Mesenchymal stem cell (in vitro differentiated cells and primary cell): ENCODE data around the gene KCNJ1.

Experiments
- DNase-seq: peaks from one replicate; pipeline ENCODE4 v3.0.0-alpha.2; 2013
- H2AFZ ChIP-seq: one replicate; pipeline ENCODE4 v1.6.1; 2013; ENCODE audit warnings: low read depth, mild to moderate bottlenecking, control low read depth, inconsistent platforms, low read length, moderate library complexity
- H2AK5ac ChIP-seq: 2 replicates; pipeline ENCODE4 v1.6.1; 2013; ENCODE audit warnings: low read length, moderate library complexity, mild to moderate bottlenecking, inconsistent platforms; ENCODE audit not compliant: severe bottlenecking
- H2BK120ac ChIP-seq: one replicate; pipeline ENCODE4 v1.6.1; 2013; ENCODE audit warnings: low read depth, mild to moderate bottlenecking, inconsistent platforms, low read length, moderate library complexity
- H2BK12ac ChIP-seq, 2 experiments: one replicate each; pipeline ENCODE4 v1.6.1; 2013; ENCODE audit warnings: inconsistent platforms in 2 of 2, low read length in 2 of 2, mild to moderate bottlenecking in 2 of 2, moderate library complexity in 2 of 2, control low read depth in 1 of 2
- H2BK15ac ChIP-seq: one replicate; pipeline ENCODE4 v1.6.1; 2013; ENCODE audit warnings: mild to moderate bottlenecking, low read depth, inconsistent platforms; ENCODE audit not compliant: poor library complexity, severe bottlenecking
- H2BK5ac ChIP-seq: 2 replicates; pipeline ENCODE4 v1.6.1; 2013; ENCODE audit warnings: low read depth, mild to moderate bottlenecking, low read length, control low read depth, inconsistent platforms; ENCODE audit not compliant: poor library complexity, severe bottlenecking
- H3K14ac ChIP-seq, 2 experiments: one replicate each; pipeline ENCODE4 v1.6.1; 2013; ENCODE audit warnings: inconsistent platforms in 2 of 2, low read length in 2 of 2, control low read depth in 1 of 2, mild to moderate bottlenecking in 1 of 2, moderate library complexity in 1 of 2
- H3K18ac ChIP-seq, 2 experiments: one replicate each; pipeline ENCODE4 v1.6.1; 2013; ENCODE audit warnings: inconsistent platforms in 2 of 2, low read length in 2 of 2, control low read depth in 1 of 2, low read depth in 1 of 2, mild to moderate bottlenecking in 1 of 2
- H3K23ac ChIP-seq, 2 experiments: one replicate each; pipeline ENCODE4 v1.6.1; 2013; ENCODE audit warnings: inconsistent platforms in 2 of 2, low read length in 2 of 2, mild to moderate bottlenecking in 2 of 2, moderate library complexity in 2 of 2, control low read depth in 1 of 2
- H3K27ac ChIP-seq: 2 replicates; pipeline ENCODE4 v1.5.1; 2013; ENCODE audit warnings: mild to moderate bottlenecking, moderate library complexity, low read length, control low read depth, inconsistent platforms; ENCODE audit not compliant: poor library complexity, severe bottlenecking
- H3K27me3 ChIP-seq, 2 experiments: 2 replicates each; pipeline versions ENCODE4 v1.6.1 to v1.7.0; 2013; ENCODE audit warnings: low read length in 2 of 2, mild to moderate bottlenecking in 2 of 2, moderate library complexity in 2 of 2, control low read depth in 1 of 2, inconsistent platforms in 1 of 2; ENCODE audit not compliant: control insufficient read depth in 1 of 2, insufficient read depth in 1 of 2
- H3K36me3 ChIP-seq, 2 experiments: 2 replicates each; pipeline versions ENCODE4 v1.6.1 to v1.7.0; 2013; ENCODE audit warnings: low read length in 2 of 2, control low read depth in 1 of 2, inconsistent platforms in 1 of 2, low read depth in 1 of 2, mild to moderate bottlenecking in 1 of 2; ENCODE audit not compliant: insufficient read depth in 2 of 2, control insufficient read depth in 1 of 2
- H3K4ac ChIP-seq, 2 experiments: one replicate each; pipeline ENCODE4 v1.6.1; 2013; ENCODE audit warnings: inconsistent platforms in 2 of 2, low read length in 2 of 2, mild to moderate bottlenecking in 2 of 2, moderate library complexity in 2 of 2, control low read depth in 1 of 2, low read depth in 1 of 2
- H3K4me1 ChIP-seq: 2 replicates; pipeline ENCODE4 v1.6.1; 2013; ENCODE audit warnings: low read depth, low read length, control low read depth; ENCODE audit not compliant: control insufficient read depth, insufficient read depth
- H3K4me2 ChIP-seq: 2 replicates; pipeline ENCODE4 v1.6.1; 2013; ENCODE audit warnings: low read length, mild to moderate bottlenecking, inconsistent platforms; ENCODE audit not compliant: poor library complexity, severe bottlenecking
- H3K4me3 ChIP-seq, 2 experiments: 2 replicates each; pipeline versions ENCODE4 v1.5.1 to v1.7.0; 2013; ENCODE audit warnings: low read length in 2 of 2, mild to moderate bottlenecking in 2 of 2, control low read depth in 1 of 2, low read depth in 1 of 2; ENCODE audit not compliant: insufficient read depth in 1 of 2
- H3K79me1 ChIP-seq: replicated peaks from 2 replicates; pipeline ENCODE4 v1.6.1; 2013; ENCODE audit warnings: mild to moderate bottlenecking, control low read depth, low read length, inconsistent platforms; ENCODE audit not compliant: poor library complexity, severe bottlenecking
- H3K9ac ChIP-seq: 2 replicates; pipeline ENCODE4 v1.7.0; 2013; ENCODE audit warnings: mild to moderate bottlenecking, low read length, moderate library complexity
- H3K9me3 ChIP-seq: 2 replicates; pipeline ENCODE4 v1.7.0; 2013; ENCODE audit warnings: mild to moderate bottlenecking, low read length; ENCODE audit not compliant: control insufficient read depth
- H4K8ac ChIP-seq: one replicate; pipeline ENCODE4 v1.6.1; 2013; ENCODE audit warnings: inconsistent platforms, mild to moderate bottlenecking, low read length, moderate library complexity
- H4K91ac ChIP-seq: one replicate; pipeline ENCODE4 v1.6.1; 2013; ENCODE audit warnings: mild to moderate bottlenecking, low read length, inconsistent platforms
- WGBS: methylation state at CpG from one replicate; pipeline ENCODE4 v1.1.7; 2013; ENCODE audit warnings: mixed read lengths; 5-methylcytosine and 5-hydroxymethylcytosine counted together

Gene KCNJ1

DNA sequence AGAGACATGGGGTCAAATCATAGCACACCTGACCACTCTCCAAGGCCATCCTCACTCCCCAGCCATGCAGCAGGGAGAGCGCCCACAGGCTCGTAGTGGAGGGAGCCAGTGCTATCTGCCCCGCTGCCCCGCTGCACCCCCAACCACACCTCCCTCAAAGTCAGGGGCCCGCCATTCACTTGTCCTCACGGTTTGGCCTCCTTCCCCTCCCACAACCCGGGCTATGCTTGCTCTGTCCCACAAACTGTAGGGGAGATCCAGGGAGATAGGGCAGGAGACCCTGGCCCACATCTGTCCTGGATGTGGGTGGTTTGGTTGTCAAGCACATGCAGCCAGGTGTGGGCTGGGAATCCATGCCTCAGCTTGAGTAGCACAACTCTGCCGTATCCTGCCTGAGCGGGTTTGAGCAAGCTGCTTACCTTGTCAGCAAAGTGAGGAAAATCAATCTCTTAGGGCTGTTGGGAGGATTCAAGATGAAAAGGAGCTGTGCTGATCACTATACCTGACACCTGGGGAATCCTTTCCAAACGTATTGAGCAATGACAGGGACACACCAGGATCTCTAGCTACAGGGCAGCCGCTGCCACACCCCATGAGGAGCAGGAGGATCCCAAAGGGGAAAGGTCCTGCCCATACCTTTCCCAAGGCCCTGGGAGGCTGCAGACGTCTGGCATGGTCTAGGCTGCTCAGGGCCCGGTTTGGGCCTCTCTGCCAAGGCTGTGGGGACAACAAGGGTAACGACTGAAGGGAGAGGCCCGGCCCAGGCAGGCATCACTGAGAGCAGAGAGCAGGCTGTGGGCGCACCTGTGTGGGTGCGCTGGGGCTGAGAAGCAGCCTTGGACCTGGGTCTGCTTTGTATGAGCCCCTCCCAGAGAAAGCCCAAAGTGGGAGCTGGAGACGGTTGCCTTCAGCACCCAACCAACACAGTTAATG, 47.4 kb upstream of the KCNJ1 start:
- Histone ChIP-seq H3K36me3 (no peaks in the 10 kb centered on the region), H3K4ac (no peak overlapping the region), H3K4me3 (no peak overlapping the region), H3K9ac (no peak overlapping the region), H3K27ac (no peak overlapping the region), H4K91ac (no peak overlapping the region), H2BK12ac (no peak overlapping the region), H3K14ac (peak overlapping the region in 1 of 2 experiments; percentile 45), H2BK120ac (no peak overlapping the region), H2BK15ac (peak overlapping the region; percentile 13), H3K18ac (no peak overlapping the region), H2AFZ (no peak overlapping the region), H3K4me2 (no peak overlapping the region), H3K27me3 (peaks cover 37 to 50% of the 10 kb centered on the region in 2 experiments), H4K8ac (no peak overlapping the region), H3K4me1 (no peaks in the 10 kb centered on the region), H2AK5ac (no peak overlapping the region), H3K9me3 (peaks cover 5% of the 10 kb centered on the region), H3K23ac (no peak overlapping the region), H3K79me1 (no peaks in the 10 kb centered on the region), H2BK5ac (no peak overlapping the region)
- 90% methylated on average over 16 of the region's 18 CpGs for WGBS
- DNase-seq = no peak

- H3K4me2 ChIP-seq = no peak overlapping the region
These were observed 46.7 kb upstream of the KCNJ1 start for GRCh38 chr11:128913806-128914205.

DNA sequence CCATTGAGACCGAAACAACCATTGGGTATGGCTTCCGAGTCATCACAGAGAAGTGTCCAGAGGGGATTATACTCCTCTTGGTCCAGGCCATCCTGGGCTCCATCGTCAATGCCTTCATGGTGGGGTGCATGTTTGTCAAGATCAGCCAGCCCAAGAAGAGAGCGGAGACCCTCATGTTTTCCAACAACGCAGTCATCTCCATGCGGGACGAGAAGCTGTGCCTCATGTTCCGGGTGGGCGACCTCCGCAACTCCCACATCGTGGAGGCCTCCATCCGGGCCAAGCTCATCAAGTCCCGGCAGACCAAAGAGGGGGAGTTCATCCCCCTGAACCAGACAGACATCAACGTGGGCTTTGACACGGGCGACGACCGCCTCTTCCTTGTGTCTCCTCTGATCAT, 44.6 kb upstream of the KCNJ1 start:
- H3K27me3 ChIP-seq = peaks cover 31 to 53% of the 10 kb centered on the region in 2 experiments
- peaks cover 2% of the 10 kb centered on the region for H3K4me1 ChIP-seq
- no peaks in the 10 kb centered on the region for H3K79me1 ChIP-seq
- H2AK5ac ChIP-seq = no peak overlapping the region
- no peak overlapping the region for H2BK5ac ChIP-seq
- H3K23ac ChIP-seq = no peak overlapping the region
- H2AFZ ChIP-seq = no peak overlapping the region
- no peak overlapping the region for H3K27ac ChIP-seq
- 97% methylated on average over 18 of the region's 18 CpGs for WGBS
- H3K4ac ChIP-seq = no peak overlapping the region
- no peak overlapping the region for H2BK15ac ChIP-seq
- no peaks in the 10 kb centered on the region for H3K36me3 ChIP-seq
- no peak overlapping the region for H3K18ac ChIP-seq
- no peak overlapping the region for H2BK12ac ChIP-seq
- no peak overlapping the region for H3K4me3 ChIP-seq
- H4K91ac ChIP-seq = no peak overlapping the region
- no peak overlapping the region for H4K8ac ChIP-seq
- H2BK120ac ChIP-seq = no peak overlapping the region
- no peak overlapping the region for H3K9ac ChIP-seq
- no peak for DNase-seq
- H3K14ac ChIP-seq = no peak overlapping the region
- no peak overlapping the region for H3K4me2 ChIP-seq
- H3K9me3 ChIP-seq = peaks cover 5% of the 10 kb centered on the region

More at GRCh38 chr11:128913806-128914205, 46.7 kb upstream of the KCNJ1 start:
- Histone ChIP-seq H4K8ac (no peak overlapping the region), H3K27ac (no peak overlapping the region), H2BK5ac (no peak overlapping the region), H3K36me3 (no peaks in the 10 kb centered on the region), H2BK15ac (no peak overlapping the region), H3K4ac (no peak overlapping the region), H3K23ac (no peak overlapping the region), H3K9ac (no peak overlapping the region), H3K18ac (no peak overlapping the region), H2AFZ (no peak overlapping the region), H4K91ac (no peak overlapping the region), H3K4me1 (no peaks in the 10 kb centered on the region), H2BK120ac (no peak overlapping the region), H3K79me1 (no peaks in the 10 kb centered on the region), H3K4me3 (no peak overlapping the region), H3K9me3 (peaks cover 5% of the 10 kb centered on the region), H2BK12ac (no peak overlapping the region), H3K27me3 (peaks cover 38 to 44% of the 10 kb centered on the region in 2 experiments), H2AK5ac (no peak overlapping the region), H3K14ac (no peak overlapping the region)
- no peak for DNase-seq
- WGBS = 94% methylated on average over 5 of the region's 5 CpGs

GRCh38 chr11:128911239-128911638, 44.1 kb upstream of the KCNJ1 start:
- peaks cover 28 to 55% of the 10 kb centered on the region in 2 experiments for H3K27me3 ChIP-seq
- no peaks in the 10 kb centered on the region for H3K36me3 ChIP-seq
- H4K8ac ChIP-seq = no peak overlapping the region
- H3K4me1 ChIP-seq = peaks cover 2% of the 10 kb centered on the region
- H3K18ac ChIP-seq = no peak overlapping the region
- WGBS = 97% methylated on average over 17 of the region's 17 CpGs
- H2BK5ac ChIP-seq = no peak overlapping the region
- no peak for DNase-seq
- no peak overlapping the region for H2AK5ac ChIP-seq
- no peak overlapping the region for H3K4me3 ChIP-seq
- no peak overlapping the region for H2BK15ac ChIP-seq
- no peak overlapping the region for H3K14ac ChIP-seq
- H2AFZ ChIP-seq = no peak overlapping the region
- H2BK120ac ChIP-seq = no peak overlapping the region
- no peak overlapping the region for H4K91ac ChIP-seq
- no peak overlapping the region for H3K4me2 ChIP-seq
- H3K27ac ChIP-seq = no peak overlapping the region
- no peaks in the 10 kb centered on the region for H3K79me1 ChIP-seq
- H3K4ac ChIP-seq = no peak overlapping the region
- no peak overlapping the region for H3K23ac ChIP-seq
- H3K9me3 ChIP-seq = peaks cover 5% of the 10 kb centered on the region
- H2BK12ac ChIP-seq = no peak overlapping the region
- no peak overlapping the region for H3K9ac ChIP-seq
